HG02943 (cell line): ENCODE results near the gene RBMS3.
"Not testable (repeated sequence)": the region's sequence is repeated elsewhere in the genome, so short reads cannot be mapped to it uniquely, and the experiment has no call there.

ENCODE experiments used
- ATAC-seq: cut with Tn5 transposase; IDR thresholded peaks from one replicate; pipeline ENCODE4 v1.9.1; 2021; ENCODE audit warnings: mild to moderate bottlenecking, low read depth, moderate library complexity; ENCODE audit not compliant: unreplicated experiment

Gene RBMS3

DNA sequence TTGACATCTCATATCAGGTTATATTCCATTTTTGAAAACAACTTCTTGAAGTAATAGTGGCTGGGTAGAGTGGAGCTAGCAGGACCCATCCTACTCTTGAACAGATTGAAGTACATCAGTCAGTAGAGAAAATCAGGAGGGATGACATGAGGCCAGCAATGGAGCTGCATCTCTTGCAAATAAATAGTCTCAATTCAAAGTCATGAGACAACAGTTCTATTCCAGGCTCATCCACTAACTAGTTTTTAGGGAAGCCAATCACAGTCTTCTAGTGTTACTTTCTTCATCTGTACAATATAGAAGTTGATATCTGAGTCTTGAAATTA, 477.2 kb downstream of the RBMS3 start:
- no peak for ATAC-seq

DNA sequence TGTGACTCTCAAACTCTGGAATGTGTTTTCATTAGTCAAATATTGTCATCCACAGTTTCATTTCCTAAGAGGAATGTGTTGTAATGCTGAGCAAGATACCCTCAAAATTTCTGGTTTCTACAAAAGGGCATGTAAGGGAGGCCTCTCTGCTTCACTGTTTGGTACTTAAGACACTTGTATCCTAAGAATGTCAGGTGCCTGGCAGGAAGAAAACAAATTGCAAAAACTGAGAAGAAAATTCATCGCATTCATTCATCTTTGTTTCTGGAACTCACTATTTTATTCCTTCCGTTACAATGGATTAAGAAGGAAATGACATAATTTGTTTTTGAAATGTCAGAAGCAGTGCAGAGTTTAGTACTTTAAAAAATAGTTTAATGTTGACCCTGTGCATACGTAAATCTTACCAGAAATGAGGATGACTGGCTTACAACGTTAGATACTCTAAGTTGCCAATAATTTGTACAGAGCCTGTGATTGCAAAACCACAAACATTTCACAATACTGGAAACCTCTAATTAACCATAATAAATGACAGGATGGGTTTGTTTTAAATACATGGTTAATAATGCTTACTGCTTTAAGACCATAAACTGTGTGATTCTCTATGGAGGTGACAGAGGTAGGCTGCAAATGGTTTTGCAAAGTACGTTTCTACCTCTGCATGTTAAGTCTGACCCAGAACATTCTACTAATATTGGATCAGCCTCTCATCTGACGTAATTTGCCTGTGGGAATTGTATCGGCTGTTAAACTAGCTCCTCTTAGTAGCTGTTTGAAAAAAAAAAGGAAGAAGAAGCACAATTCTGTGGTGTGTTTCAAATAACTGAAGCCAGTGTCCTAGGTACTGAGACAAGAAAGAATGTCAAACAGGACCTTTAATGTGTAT, 477.8 kb downstream of the RBMS3 start:
- ATAC-seq: no peak

DNA sequence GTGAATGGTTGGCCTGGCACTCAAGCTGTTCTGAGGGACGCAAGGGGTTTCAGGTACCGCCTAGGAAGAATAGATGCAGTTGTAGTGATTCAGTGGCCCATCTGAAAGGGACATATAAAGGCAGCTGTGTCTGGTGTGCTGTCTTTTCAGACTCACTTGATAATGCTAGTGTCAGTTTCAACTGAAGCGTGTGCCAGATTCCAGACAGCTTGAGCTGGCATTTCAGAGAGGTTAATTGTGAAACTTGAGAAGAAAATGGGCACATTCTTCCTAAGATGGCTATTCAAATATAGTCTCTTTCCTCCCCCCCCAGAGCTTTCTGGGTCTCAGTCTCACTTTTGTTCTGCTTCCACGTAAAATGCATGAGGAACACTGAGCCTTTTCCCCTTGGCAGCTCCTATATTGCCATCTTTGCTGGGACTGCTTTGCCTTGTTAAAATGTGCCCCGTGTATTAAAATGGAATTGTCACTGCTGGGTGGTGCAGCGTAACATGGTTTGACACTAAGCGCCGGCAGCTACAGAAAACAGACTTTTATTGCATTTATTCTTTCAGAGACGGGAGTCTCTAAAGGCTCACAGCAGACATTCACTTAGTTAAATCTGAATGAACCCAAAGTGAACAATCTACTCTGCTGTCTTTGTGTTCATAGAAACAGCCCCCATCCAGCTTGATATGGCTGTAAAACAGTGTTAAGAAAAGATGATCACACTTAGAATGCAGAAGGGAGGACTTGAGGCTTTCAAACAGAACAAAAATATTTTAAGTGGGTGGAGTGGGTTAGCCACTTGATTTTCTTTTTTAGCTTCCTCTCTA, 478.7 kb downstream of the RBMS3 start:
- ATAC-seq: no peak

DNA sequence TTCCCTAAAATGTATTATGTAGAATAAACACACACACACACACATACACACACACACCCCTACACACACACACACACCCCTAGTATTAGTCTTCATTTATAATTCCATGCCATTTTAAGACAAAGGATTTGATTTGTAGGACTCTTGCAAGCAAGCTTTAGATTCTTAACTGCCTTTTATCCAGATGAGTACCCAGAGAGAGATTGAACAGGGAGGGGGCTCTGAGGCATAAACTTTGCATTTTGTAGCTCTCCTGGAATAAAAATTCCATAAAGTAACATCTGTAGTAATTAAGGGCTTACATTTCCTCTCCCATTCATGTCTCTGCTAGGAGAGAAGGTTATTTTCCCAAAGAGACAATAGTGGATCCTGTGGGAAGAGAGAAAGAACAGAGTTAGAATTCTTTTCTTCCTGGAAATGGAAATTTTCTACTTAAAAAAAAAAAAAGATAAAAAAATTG, 479.4 kb downstream of the RBMS3 start:
- ATAC-seq: no peak

DNA sequence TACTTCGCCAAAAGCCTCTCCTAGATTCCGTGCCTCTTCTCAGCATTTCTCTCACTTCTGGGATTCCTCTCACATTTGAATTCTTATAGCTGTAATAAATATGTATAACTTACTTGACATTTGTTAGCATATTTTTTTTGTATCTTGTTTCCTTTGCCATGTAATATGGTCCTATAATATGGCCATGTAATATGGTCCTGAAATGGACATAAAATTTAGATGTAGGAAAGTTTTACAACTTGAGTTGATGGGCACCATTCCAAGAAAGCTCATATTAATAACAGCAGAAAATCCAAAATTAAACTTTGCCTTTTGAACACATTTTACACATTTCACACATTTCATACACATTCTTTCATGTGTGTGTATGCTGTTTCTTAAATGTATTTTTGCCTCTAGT, 480.6 kb downstream of the RBMS3 start:
- ATAC-seq: no peak

DNA sequence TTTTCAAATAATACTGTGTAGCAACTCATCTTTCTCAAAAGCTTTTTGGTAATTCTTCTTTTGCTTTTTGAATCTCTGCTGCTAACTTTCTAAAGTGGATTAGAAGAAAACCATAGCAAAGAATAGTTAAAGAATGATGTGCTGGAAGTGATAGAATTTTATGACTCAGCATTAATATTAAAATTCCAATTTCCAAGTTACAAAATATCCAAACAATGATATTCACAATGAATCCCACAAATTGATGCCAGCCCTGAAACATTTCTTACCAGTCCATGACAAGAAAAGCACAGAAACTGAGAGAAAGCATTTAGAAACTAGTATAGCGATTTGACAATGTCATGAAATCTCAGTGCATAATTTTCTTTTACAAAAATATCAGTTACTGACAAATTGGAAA, 482.2 kb downstream of the RBMS3 start:
- ATAC-seq: no peak

DNA sequence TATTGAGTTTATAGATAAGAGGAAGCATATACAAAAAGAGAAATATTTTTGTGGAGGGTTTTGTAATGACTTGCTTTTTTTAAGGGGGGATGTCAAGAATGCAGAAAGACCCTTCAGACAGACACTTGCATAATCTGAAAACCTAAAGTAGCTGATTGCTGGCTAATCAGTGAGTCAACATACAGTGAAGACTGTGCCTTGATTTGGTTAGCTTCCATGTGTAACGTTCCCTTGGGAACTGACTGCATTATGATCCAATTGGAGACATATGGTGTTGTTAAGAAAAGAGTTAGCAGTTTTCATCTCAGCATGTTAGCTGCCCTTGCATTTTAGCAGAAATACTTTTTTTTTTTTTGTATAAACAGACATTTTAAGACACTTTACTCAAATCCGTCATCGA, 483.2 kb downstream of the RBMS3 start:
- ATAC-seq: no peak

DNA sequence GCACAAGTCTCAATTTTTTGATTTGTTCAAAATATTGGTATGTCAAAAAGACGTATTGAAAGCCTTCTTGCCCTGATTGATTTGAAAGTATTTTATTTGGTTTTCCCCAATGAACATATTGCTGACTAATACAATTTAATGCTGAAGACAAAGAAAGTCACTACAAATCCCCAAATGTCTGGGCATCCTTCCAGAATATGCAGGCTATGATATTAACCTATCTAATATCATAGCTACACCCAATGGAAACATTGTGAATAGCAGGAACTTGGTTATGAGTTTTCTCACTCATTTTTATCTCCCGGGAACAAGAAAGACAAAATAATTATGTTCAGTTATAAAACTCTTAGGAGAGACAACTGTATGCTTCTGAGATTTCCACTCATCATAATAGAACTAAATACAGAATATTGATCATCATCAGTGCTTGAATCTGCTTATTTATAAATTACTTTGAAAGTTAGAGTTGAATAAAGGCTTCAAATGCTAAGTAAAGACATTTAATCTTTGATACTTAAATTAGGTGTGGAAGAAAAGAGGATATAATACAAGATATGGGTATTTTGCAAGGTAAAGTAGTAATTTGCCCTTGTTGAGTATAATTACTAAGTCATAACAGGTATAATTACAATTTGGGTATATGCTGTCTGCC, 483.9 kb downstream of the RBMS3 start:
- ATAC-seq: no peak

DNA sequence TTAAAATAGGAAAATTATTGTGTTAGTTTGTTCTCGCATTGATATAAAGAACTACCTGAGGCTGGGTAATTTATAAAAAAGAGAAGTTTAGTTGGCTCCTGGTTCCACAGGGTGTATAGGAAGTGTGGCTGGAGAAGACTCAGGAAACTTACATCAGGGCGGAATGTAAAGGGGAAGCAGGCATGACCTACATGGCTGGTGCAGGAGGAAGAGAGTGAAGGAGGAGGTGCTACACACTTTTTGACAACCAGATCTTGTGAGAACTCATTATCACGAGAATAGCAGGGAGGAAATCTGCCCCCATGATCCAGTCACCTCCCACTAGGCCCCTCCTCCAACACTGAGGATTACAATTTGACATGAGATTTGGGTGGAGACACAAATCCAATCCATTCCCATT, 490.7 kb downstream of the RBMS3 start:
- ATAC-seq: no peak

DNA sequence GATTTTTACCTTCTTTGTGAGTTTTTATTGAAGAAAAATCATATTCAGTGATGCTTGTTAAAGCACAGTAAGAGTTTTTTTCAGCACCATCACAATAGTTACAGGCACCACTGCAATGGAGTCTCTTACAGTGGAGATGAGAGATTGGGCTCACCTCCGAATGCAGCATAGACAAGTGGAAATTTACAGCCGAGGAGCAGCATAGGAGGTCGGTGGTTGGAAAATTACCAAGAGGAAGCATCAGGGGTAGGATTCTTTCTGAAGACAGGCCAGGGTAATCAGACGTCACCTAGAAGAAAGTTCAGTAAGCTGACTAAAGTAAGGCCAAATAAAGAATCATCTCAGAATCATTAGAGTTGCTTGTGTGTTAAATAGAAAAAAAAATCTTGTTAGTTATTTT, 491.6 kb downstream of the RBMS3 start:
- no peak for ATAC-seq

DNA sequence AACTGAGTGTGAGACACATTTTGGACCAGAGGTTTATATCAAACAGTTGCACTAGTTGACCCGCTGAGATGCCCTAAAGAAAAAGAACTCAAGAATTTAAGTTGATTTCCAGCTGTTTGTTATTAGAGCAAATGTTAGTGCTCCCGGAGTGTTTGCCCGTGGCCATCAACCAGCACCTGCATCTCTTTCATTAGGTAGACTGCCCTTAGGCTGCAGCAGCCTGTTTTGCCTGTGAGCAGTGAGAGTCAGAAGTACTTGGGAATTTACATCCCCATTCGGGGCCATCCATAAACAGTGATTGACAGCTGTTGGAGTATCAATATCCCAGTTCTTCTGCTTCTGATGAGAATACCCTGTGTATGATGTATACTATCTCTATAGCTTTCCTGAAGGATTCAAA, 492.6 kb downstream of the RBMS3 start:
- ATAC-seq: no peak

DNA sequence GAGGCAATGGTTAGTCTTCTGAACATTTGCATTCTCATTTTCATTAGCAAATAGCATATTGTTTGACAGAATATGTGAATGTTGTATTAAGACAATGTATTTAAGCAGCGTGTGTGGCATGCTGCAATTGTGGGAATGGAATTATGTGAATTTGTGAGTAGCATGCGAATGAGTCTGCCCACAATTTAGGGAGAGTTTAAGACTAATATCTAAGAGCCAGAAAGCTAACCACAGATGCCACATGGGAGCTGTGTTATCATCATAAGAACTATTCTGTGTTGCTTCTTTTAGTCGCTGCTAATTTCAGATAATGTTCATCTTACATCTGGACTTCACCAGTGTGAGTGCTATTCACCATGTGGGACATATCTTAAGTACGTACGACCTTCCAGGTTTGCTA, 494.5 kb downstream of the RBMS3 start:
- no peak for ATAC-seq

DNA sequence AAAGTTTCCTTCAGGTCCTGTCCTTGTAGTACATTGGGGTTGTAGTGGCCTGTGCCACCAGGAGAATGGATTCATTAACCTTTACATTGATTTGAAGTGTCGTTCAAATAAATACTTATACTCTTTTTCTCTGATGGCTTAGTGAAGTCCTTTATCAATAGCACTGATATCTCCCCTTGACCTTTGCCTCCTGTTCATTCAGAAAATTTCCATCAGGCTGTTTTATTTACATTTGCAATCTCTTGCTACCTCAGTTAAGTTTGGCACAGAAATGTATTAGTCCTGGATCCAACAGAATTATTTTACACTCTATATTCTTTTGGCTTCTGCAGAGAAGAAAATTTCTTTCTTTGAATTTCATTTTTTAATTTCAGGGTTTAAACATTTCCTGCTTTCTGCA, 497.0 kb downstream of the RBMS3 start:
- ATAC-seq: no peak

DNA sequence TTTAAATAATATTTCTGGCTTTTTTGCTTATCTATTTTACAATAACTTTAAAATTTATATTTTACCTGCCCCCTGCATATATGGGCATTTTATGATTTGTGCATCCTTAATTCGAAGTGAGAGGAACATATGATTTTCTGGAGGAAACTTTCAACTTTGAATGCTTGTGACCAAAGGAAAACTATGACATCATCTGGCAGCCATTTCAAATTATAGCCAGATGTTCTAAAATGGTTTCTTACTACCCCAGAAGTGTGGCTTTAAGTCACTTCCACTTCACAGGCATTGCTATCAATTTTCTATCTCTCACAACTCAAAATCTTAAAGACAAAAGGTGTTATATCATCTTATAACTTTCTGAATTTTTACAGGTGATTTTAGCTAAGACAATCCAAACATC, 508.8 kb downstream of the RBMS3 start:
- ATAC-seq: no peak

DNA sequence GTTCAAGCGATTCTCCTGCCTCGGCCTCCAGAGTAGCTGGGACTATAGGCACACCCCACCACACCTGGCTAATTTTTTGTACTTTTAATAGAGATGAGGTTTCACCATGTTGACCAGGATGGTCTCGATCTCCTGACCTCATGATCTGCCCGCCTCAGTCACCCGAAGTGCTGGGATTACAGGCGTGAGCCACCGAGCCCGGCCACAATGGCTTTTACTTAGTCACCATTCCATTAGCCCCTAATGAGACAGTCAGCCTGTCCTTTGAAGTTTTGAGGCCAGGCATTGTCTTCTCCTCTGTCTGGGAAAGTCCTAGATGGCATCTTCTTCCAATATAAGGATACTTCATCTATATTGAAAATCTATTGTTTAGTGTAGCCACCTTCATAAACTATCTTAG, 515.9 kb downstream of the RBMS3 start:
- no peak for ATAC-seq

DNA sequence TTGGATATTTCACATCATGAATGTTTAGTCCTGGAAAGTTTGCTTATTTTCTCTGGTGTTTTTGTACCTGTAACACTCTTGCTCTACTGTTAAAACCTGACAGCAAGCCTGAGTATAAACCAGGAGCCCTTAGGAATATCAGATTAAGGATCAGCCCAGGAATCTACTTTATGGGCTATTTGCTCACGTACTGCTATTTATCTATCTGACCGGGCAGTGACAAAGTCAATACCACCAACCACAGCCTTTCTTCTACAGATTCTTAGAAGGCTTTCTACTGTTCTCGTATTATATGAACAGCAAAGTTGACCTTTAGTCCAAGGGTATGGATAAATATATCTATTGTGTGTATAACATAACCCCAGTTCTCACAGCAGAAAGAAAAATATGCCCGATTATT, 521.2 kb downstream of the RBMS3 start:
- no peak for ATAC-seq

DNA sequence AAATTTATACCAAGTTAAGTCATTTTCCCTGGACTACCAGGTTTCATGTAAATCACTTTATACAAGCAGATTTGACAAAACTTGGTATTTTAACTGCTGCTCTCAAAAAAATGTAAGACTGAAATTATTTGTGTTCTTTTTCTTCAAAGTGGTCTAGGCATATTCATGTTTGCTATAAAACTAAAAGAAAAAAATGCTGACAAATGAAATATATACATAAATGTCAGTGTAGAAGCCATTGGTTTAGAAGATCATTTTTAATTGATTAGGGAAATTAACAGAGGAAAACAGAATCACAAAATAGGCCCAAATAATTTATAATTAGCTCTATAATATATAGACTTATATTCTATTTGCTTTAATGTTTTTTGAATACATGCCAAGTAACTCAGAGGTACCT, 523.2 kb downstream of the RBMS3 start:
- no peak for ATAC-seq

DNA sequence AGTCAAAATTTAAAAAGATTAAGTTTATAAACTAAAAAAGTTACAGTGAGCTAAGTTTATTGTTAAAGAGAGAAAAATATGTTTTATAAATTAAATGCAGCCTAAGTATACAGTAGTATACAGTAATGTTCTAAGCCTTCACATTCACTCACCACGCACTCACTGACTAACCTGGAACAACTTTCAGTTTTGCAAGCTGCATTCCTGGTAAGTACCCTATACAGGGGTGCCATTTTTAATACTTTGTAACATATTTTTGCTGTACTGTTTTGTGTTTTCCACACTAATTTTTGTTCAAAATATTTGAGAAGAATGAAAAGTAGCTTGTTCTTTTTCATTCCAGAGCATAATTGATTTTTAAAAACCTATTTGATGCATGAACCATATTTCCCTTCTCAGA, 524.9 kb downstream of the RBMS3 start:
- ATAC-seq: no peak

DNA sequence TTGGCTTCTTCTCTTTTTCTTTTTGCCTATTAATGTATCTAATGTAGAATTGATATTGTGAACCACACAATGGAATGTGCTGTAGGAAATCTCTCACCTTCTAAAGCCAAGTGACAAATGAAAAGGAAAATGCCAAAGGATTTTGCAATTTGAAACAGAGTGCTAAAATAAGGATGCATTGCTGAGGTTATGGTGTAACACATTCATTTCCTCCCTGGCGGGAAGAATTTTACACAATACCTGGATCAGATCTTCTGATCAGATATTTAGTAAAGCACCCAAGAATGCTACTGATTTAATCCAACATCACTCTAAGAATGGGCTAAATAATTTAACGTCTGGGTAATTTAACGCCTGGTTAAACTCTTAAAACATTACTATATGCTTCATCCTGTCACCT, 527.5 kb downstream of the RBMS3 start:
- not testable (repeated sequence) for ATAC-seq

DNA sequence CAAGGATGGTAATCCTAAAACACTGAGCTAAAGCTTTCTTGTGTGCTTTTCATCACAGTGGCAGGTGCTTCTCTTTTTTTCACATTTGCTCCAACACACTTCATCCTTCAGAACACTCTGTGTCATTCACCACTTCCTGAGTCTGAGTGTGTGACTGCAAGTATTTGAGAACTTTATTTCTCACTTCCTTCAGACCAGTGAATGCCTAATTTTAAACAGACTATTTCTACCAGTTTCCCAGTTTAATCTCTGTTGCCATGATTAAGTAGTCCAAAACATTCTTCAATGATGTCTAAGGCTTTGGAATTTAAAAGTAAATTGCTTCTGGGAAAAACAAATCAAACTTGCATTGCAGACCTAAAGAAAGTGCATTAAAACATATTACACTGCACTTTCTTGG, 541.2 kb downstream of the RBMS3 start:
- no peak for ATAC-seq

DNA sequence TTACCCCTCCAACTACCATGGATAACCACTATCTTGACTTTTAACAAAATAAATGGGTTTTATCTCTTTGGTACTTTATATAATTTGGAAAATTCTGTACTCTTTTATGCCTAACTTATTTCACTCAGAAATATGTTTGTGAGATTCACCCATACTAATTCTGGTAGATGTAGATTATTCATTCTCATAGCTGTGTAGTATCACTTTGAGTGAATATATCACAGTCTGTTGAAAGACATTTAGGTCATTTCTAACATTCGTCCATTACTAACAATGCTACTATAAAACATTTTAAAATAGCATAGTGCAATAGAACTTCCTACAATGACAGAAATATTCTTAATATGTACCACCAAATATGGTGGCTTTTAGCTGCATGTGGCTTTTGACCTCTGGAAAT, 542.4 kb downstream of the RBMS3 start:
- no peak for ATAC-seq
